Endothelial cell of umbilical vein (primary cell): Measurements from ENCODE around the gene CEBPA.

Experiments
- EZH2 ChIP-seq: IDR thresholded peaks from 2 replicates; pipeline ENCODE4 v1.6.1; 2012; ENCODE audit warnings: borderline replicate concordance, low read depth, mild to moderate bottlenecking, moderate library complexity, low read length, inconsistent platforms; ENCODE audit not compliant: severe bottlenecking
- POLR2A ChIP-seq: IDR thresholded peaks from 2 replicates; pipeline ENCODE4 v1.6.1; 2012; ENCODE audit warnings: low read depth, mild to moderate bottlenecking, control low read depth, low read length
- POLR2AphosphoS5 ChIP-seq: IDR thresholded peaks from 2 replicates; pipeline ENCODE4 v1.6.1; 2012; ENCODE audit warnings: low read depth, mild to moderate bottlenecking, control low read depth, low read length, moderate library complexity; ENCODE audit not compliant: insufficient read depth
- TF ChIP-seq, protein P1 (sequence below): IDR thresholded peaks from 2 replicates; pipeline ENCODE4 v1.6.1; 2011; ENCODE audit not compliant: insufficient read depth, insufficient read length
- TF ChIP-seq, protein P2 (sequence below), 2 donors: IDR thresholded peaks; 1 replicate in 1 of 2; 2 replicates in 1 of 2; pipeline ENCODE4 v1.5.1; 2011; ENCODE audit warnings: low read length in 2 of 2, mild to moderate bottlenecking in 2 of 2, moderate library complexity in 2 of 2, control low read depth in 1 of 2, inconsistent platforms in 1 of 2, low read depth in 1 of 2; ENCODE audit not compliant: insufficient read depth in 1 of 2; ENCODE audit errors: extremely low read depth in 1 of 2

DNA sequence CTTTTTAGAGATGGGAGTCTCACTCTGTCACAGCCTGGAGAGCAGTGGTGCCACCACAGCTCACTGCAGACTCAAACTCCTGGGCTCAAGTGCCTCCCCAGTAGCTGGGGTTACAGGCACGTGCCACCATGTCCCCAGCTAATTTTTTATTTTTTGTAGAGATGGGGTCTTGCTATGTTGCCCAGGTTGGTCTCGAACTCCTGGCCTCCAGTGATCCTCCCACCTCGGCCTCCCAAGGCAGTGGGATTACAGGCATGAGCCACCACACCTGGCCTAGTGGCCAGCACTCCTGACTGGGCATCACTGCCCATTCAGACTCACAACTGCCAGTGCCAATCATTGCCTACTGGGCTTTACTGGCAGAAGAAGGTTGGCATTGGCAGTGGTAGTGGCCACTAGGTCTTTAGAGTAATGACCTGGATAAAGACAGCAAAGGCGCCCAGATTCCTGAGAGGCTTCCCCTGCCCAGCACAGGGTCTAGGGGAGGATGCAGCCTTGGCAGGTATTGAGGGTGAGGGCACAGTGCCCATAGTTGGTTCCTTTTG lies 49.8 kb downstream of the CEBPA start:
- TF ChIP-seq POLR2A (no peak), POLR2AphosphoS5 (no peak), EZH2 (no peak)
- TF ChIP-seq, protein P1, sequence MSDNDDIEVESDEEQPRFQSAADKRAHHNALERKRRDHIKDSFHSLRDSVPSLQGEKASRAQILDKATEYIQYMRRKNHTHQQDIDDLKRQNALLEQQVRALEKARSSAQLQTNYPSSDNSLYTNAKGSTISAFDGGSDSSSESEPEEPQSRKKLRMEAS = no peak
- TF ChIP-seq, protein P2, sequence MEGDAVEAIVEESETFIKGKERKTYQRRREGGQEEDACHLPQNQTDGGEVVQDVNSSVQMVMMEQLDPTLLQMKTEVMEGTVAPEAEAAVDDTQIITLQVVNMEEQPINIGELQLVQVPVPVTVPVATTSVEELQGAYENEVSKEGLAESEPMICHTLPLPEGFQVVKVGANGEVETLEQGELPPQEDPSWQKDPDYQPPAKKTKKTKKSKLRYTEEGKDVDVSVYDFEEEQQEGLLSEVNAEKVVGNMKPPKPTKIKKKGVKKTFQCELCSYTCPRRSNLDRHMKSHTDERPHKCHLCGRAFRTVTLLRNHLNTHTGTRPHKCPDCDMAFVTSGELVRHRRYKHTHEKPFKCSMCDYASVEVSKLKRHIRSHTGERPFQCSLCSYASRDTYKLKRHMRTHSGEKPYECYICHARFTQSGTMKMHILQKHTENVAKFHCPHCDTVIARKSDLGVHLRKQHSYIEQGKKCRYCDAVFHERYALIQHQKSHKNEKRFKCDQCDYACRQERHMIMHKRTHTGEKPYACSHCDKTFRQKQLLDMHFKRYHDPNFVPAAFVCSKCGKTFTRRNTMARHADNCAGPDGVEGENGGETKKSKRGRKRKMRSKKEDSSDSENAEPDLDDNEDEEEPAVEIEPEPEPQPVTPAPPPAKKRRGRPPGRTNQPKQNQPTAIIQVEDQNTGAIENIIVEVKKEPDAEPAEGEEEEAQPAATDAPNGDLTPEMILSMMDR (IDR thresholded peaks at IDR 0.05; ENCODE audit: extremely low read depth in 1 of 2, insufficient read depth in 1 of 2, low read depth in 1 of 2, low read length in 2 of 2) = no peak
